Measurements from ENCODE around the gene NKTR. TPM values are rescaled to one million over a fixed set of nuclear protein-coding genes. Genes with fewer than 3 reads are reported as not detected.

Gene NKTR
- total and polyA plus RNA-seq, 2 of the 13 experiments (the other 11 are each of a cell fraction or from before 2014, with no cell fraction given) = 41.3 to 59.6 TPM

DNA sequence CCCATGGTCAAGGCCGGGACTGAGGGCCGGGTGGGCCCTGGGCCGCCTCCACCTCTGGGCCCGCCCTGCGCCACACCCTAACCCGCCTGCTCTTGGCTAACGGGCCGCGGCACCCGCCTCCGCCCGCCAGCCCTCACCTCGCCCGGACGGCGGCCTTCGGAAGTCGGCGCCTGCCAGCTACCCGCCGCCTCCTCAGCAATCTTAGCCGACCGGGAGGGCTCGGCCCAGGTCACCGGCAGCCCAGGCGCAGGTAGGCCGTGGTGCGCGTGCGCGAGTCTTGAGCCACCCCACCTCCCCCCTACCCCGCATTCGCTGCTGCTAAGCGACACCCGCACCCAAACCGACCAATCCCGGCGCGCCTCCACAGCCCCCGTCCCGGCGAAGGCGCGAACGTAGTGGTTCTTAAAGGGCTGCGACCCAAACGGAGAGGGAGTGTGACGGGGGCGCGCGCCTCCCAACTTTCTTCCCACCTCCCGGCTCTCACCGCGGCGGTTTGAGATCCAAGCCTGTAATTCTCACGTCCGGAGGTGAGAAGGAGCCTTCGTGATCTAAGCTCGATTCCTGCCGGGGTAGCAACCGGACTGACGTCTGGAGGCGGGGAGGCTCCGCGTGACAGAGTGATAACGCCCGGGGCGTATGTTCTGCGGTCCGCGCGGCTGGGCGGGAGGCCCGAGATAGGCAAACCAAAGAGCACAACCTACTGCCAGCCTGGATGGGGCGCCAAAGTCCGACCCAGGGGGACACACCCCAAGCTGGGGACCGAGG lies 18.6 kb upstream of the NKTR start, which contains the start of gene SEC22C (continued):
- TF ChIP-seq TCF12 (IDR thresholded peaks at IDR 0.05) = no peak
- TF ChIP-seq TCF12 (CRISPR knock-in tag; IDR thresholded peaks at IDR 0.05) = no peak
- peak; percentile 91 for TF ChIP-seq NRL (CRISPR knock-in tag; IDR thresholded peaks at IDR 0.05; ENCODE audit: borderline replicate concordance)
- TF ChIP-seq, protein P1, sequence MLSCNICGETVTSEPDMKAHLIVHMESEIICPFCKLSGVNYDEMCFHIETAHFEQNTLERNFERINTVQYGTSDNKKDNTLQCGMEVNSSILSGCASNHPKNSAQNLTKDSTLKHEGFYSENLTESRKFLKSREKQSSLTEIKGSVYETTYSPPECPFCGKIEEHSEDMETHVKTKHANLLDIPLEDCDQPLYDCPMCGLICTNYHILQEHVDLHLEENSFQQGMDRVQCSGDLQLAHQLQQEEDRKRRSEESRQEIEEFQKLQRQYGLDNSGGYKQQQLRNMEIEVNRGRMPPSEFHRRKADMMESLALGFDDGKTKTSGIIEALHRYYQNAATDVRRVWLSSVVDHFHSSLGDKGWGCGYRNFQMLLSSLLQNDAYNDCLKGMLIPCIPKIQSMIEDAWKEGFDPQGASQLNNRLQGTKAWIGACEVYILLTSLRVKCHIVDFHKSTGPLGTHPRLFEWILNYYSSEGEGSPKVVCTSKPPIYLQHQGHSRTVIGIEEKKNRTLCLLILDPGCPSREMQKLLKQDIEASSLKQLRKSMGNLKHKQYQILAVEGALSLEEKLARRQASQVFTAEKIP (CRISPR knock-in tag; IDR thresholded peaks at IDR 0.05; ENCODE audit: borderline replicate concordance) = no peak
- no peak for TF ChIP-seq TRIM24 (CRISPR knock-in tag; IDR thresholded peaks at IDR 0.05)
- TF ChIP-seq SOX13 (IDR thresholded peaks at IDR 0.05) = no peak
- TF ChIP-seq SOX13 (CRISPR knock-in tag; conservative IDR thresholded peaks at IDR 0.05 in 1 of 2, IDR thresholded peaks at IDR 0.05 in 1 of 2) = no peak
- peak; percentile 88 for TF ChIP-seq REPIN1 (CRISPR knock-in tag; IDR thresholded peaks at IDR 0.05; ENCODE audit: borderline replicate concordance, low read depth)
- TF ChIP-seq KLF11 (CRISPR knock-in tag; IDR thresholded peaks at IDR 0.05) = 0 out of 2 replicates have a peak, but pooled peaks have one; percentile 11
- TF ChIP-seq KMT2B (CRISPR knock-in tag; IDR thresholded peaks at IDR 0.05) = peak; percentile 80
- TF ChIP-seq, protein P2, sequence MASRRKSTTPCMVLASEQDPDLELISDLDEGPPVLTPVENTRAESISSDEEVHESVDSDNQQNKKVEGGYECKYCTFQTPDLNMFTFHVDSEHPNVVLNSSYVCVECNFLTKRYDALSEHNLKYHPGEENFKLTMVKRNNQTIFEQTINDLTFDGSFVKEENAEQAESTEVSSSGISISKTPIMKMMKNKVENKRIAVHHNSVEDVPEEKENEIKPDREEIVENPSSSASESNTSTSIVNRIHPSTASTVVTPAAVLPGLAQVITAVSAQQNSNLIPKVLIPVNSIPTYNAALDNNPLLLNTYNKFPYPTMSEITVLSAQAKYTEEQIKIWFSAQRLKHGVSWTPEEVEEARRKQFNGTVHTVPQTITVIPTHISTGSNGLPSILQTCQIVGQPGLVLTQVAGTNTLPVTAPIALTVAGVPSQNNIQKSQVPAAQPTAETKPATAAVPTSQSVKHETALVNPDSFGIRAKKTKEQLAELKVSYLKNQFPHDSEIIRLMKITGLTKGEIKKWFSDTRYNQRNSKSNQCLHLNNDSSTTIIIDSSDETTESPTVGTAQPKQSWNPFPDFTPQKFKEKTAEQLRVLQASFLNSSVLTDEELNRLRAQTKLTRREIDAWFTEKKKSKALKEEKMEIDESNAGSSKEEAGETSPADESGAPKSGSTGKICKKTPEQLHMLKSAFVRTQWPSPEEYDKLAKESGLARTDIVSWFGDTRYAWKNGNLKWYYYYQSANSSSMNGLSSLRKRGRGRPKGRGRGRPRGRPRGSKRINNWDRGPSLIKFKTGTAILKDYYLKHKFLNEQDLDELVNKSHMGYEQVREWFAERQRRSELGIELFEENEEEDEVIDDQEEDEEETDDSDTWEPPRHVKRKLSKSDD (CRISPR knock-in tag; IDR thresholded peaks at IDR 0.05; ENCODE audit: low read depth) = no peak
- TF ChIP-seq, protein P3, sequence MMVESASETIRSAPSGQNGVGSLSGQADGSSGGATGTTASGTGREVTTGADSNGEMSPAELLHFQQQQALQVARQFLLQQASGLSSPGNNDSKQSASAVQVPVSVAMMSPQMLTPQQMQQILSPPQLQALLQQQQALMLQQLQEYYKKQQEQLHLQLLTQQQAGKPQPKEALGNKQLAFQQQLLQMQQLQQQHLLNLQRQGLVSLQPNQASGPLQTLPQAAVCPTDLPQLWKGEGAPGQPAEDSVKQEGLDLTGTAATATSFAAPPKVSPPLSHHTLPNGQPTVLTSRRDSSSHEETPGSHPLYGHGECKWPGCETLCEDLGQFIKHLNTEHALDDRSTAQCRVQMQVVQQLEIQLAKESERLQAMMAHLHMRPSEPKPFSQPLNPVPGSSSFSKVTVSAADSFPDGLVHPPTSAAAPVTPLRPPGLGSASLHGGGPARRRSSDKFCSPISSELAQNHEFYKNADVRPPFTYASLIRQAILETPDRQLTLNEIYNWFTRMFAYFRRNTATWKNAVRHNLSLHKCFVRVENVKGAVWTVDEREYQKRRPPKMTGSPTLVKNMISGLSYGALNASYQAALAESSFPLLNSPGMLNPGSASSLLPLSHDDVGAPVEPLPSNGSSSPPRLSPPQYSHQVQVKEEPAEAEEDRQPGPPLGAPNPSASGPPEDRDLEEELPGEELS (CRISPR knock-in tag; IDR thresholded peaks at IDR 0.05) = peak; percentile 11; the same call in 1 of the 2 replicates
- no peak for TF ChIP-seq IRX3 (CRISPR knock-in tag; IDR thresholded peaks at IDR 0.05; ENCODE audit: borderline replicate concordance, low read depth)
- TF ChIP-seq POLR2AphosphoS2 (IDR thresholded peaks at IDR 0.05; ENCODE audit: low read depth, low read length) = no peak
- TF ChIP-seq ZNF746 (CRISPR knock-in tag; IDR thresholded peaks at IDR 0.05) = no peak
- TF ChIP-seq, protein P4, sequence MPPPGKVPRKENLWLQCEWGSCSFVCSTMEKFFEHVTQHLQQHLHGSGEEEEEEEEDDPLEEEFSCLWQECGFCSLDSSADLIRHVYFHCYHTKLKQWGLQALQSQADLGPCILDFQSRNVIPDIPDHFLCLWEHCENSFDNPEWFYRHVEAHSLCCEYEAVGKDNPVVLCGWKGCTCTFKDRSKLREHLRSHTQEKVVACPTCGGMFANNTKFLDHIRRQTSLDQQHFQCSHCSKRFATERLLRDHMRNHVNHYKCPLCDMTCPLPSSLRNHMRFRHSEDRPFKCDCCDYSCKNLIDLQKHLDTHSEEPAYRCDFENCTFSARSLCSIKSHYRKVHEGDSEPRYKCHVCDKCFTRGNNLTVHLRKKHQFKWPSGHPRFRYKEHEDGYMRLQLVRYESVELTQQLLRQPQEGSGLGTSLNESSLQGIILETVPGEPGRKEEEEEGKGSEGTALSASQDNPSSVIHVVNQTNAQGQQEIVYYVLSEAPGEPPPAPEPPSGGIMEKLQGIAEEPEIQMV (CRISPR knock-in tag; IDR thresholded peaks at IDR 0.05; ENCODE audit: low read depth) = peak; percentile 91
- TF ChIP-seq SUZ12 (IDR thresholded peaks at IDR 0.05; ENCODE audit: low read depth, low read length) = no peak
